Kasumi-1 (cell line): ENCODE results near the gene KIAA1614.

Source experiments
- DNase-seq, 2 experiments: peaks; one replicate each; lab custom pipeline; 2025; lab: John Stamatoyannopoulos, UW

The KIAA1614 gene

DNA sequence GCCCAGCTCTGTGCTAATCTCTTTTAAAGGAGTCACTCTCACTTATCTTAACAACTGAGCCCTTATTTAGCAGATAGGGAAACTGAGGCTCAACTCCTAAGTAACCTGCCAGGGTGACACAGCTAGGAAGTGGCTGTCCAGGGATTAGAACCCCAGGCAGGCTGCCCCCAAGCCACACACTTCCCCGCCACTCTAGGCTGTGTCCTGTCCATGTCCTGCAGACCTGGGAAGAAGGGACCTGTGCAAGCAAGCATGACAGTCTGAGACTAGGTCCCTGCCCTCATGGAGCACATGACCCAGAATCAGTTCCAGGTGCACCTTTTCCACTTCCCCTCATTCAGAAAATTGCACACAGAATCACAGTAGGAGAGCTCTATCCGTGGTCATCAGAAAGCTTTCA, 12.2 kb downstream of the KIAA1614 start:
- DNase-seq: no peak

DNA sequence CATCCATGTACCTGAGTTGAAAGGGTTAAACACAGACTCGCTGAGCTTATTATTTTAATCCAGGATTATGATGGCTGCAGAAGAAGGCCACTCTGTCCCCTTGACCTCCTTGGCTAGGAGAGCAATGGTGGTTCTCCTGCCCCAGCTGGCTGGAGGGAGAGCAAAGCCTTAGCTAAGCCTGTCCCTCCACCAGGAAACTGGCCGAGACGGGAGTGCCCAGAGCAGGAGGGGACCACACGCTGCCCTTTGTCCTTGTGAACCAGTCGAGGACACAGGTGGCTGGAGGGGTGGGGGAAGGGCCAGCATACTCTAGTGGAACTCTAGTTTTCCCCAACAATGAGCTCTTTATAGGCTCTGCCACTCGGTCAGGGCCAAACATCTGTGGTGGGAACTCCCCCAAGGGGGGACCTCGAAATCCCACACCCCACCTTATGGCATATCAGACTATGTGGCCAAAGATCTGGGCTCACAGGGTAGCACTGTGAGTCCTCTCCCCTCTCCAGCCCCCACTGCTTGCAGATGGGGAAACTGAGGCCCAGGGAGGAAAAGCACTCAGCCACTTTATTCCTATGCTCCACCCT, 12.9 kb downstream of the KIAA1614 start:
- DNase-seq: no peak

DNA sequence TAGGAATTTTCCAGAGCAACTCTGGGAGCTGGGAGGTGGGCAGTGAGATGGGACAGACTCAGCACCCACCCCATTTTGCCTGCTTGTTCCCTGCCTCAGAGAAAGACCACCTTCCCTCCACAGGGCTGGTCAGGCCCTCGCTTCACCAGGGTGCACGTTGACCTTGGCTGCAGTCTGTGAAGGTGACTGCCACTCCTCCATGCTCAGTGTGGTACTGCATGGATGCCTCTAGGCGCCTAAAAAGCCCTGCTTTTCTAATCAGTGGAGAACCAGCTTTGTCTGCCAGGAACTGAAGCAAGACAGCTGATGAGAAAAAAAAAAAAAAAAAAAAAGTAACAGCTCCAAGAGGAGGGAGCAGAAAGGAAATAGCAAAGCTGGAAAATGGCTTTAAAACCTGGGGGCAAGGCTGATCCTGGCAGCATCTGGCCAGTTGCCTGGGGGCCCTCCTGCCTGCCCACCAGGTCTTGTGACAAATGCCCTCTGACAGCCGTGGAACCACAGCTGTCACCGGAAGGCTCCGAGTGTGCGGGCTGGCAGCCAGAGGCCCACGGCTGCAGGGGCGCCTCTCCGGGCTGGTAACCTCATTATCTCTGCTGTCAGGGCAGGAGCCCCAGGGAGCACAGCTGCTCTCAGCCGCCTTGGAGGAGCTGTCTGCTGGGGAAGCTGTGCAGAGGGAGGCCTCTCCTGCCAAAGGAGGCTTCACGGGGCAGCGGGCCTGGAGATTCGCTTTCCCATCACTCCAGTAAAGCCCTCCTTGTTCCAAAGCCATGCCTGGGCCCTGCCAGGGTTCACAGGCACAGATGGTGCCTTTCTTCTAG, 13.7 kb downstream of the KIAA1614 start:
- peak; percentile 40 to 56 for DNase-seq

DNA sequence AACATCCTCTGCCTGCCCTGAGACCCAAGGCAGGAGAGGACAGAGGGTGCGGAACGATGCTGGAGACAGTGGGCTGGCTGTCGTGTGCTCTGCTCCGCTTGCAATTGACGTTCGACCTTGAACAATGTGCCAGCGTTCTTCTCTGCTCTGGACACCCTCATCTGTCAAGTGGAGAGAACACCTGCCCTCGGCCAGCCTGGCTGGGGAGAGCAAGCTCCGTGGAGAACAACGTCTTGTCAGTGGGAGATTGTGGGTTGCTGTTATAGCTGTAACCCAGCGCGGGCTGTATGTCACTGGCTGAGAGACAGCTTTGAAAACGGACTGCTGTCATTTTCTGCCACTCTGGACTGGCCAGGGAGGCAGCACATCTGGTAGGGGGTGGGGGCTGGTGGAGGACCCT, 14.7 kb downstream of the KIAA1614 start:
- DNase-seq: no peak

DNA sequence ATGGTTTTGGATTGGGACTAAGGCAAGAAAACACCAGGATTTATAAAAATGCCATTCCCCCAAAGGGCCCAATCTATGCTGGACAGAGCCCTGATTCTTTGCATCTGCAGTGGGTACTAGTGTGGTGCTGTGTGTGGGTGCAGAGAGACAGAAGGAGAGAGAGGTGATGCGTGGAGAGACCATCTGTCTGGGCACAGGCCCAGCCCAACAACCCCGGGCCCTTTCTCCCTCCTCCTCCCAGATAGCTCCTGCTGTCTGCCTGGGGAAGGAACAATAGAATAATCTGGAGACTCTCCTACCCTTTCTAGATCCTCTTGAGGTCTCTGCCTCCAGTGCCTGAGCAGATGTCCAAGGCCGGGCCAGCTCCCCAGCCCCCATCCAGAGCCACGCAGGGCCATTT, 15.1 kb downstream of the KIAA1614 start:
- DNase-seq: no peak

DNA sequence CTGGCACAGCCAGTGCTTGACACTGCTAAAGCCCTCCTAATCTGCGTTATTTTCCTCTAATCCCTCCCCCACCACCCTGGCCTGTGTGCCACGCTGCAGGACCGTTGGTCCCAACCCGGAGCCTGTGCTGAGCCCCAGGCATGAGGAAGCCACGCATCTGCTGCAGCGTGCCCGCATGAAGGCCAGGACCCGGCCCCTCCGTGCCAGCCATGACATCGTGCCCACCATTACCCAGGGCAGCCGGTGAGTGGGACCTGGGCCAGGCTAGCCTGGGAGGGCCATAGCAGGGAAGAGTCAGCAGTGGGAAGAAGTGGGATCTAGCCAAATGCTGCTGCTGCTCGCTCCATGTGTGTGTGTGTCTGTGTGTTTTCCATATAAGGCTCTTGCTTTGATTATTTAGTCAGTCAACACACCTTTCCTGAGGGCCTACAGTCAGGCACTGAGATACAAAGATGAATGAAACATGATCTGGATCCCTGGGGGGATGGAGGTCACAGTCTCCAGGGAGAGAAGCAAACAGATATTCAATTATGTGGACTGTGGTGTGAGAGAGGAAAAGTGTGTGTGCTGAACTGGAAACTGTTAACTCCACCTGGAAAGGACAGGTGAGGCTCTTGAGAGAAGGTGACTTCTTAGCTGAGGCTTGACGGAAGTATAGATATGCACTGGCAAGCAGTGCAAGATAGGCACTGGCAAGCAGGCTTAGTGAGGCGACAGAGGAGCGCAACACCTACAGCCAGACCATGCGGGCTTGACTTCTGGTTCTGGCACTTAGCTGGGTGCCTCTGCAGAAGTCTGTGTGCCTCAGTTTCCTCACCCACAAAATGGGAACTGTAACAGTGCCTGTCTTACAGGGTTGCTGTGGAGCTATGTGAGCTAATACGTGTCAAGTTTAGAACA, 15.9 kb downstream of the KIAA1614 start:
- DNase-seq: no peak

GRCh38 chr1:180929389-180929788, 16.7 kb downstream of the KIAA1614 start:
- DNase-seq: no peak

- no peak for DNase-seq
Observed at GRCh38 chr1:180930687-180931086, 18.0 kb downstream of the KIAA1614 start.

- no peak for DNase-seq
Observed at GRCh38 chr1:180931529-180931928, 18.8 kb downstream of the KIAA1614 start.

DNA sequence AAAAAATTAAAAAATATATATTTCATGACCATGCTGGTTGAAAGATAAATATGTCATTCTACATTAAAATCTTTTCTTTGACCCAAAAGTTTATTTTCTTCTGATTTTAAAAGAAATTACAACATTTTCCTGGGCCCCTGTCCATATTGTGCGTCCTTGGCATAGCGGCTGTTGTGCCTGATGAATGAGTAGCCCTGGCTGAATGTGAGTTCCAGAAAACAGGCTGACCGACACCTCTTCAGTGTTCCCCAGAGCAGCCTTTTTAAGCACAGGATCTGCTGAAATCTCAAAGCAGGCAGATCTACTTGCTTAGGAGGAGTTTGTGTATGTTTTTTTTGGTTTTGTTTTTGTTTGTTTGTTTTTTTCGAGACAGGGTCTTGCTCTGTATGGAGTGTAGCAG, 19.7 kb downstream of the KIAA1614 start:
- DNase-seq: no peak

DNA sequence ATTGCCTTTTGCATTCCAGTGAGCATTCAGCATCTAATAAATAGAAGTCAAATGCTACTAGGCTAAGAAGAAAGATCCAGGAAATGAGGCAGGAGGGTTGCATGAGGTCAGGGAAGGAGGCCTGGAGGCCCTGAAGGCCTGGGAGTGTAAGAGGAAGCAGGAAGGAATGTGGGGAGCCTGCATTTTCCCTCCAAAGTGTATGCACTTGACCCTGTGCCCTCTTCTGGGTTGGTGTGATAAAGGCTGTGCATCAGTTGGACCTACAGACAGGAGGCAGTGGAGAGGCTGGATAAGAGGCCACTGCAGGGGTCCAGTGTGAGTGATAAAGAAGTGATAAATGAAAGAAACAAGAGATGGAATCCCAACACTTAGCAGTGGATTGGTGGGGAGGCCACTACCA, 20.4 kb downstream of the KIAA1614 start:
- no peak for DNase-seq

DNA sequence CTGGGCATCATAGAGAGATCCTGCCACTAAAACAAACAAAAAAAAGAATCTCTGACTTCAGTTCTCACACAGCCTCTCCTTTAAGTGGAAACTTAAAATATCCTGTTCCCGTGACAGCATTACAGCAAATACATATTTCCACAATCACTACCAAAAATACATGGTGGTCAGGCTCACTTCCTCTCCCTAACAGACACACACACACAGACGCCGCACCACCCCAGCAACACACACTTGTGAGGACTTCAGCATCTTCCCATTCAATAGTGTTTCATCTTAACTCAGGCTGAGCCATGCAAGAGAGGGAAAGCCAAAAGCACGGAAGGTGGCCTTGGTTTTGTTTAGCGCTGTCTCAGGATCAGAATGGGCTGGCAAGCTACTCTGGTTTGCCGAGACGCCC, 21.9 kb downstream of the KIAA1614 start:
- peak; percentile 76 to 83 for DNase-seq

GRCh38 chr1:180935326-180936109, 22.8 kb downstream of the KIAA1614 start:
- DNase-seq: no peak

- DNase-seq: no peak
Observed at GRCh38 chr1:180936110-180937011, 23.7 kb downstream of the KIAA1614 start.

DNA sequence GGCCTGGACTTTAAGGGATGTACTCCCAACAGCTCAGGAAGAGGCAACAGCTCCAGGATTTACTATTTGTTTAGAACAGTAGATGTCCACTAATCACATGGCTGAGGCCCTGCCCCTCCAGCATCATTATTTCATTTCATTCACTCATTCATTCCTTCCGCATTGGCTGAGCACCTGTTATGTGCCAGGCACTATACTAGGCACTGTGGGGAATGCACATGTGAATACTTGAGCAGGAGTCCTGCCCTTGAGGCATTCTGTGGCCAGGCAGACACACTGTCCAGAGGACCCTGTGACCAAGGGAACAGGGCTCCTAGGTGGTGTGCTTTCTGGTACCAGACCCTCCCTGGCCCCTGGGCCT, 24.3 kb downstream of the KIAA1614 start:
- no peak for DNase-seq

GRCh38 chr1:180937624-180938225, 25.0 kb downstream of the KIAA1614 start:
- DNase-seq: no peak

GRCh38 chr1:180939073-180939710, 26.5 kb downstream of the KIAA1614 start:
- DNase-seq: no peak

DNA sequence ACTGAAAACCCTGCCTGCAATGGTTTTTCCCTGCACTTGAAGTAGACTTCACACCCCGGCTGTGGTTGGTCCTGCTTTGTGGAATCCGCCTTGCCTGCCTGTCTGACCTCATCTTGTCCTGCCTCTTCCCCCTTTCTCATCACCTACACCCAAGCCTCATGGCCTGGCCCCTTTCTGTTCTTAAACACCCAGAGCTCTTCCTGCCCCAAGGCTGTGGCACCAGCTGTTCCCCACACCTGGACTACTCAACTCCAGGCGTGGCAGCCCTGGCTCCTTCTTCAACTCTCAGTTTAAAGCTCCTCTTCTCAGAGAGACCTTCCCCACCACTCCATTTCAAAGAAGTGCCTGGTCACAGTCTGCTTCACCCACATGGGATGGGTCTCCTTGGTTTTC, 27.0 kb downstream of the KIAA1614 start:
- DNase-seq: no peak

DNA sequence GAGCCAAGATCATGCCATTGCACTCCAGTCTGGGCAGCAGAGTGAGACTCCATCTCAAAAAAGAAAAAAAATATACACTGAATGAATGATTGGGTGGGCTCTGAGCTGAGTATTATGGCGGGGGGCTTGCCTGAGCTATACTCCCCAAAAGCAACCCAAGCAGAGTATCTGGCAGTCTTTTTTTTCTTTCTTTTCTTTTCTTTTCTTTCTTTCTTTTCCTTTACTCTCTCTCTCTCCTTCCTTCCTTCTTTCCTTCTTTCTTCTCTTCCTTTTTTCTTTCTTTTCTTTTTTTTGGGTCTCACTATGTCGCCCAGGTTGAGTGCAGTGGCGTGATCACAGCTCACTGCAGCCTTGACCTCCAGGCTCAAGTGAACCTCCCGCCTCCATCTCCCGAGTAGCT, 27.7 kb downstream of the KIAA1614 start:
- no peak for DNase-seq
